Ishikawa (cell line): Measurements from ENCODE around the gene NHSL1.

Source experiments
- CEBPB ChIP-seq: IDR thresholded peaks from 2 replicates; pipeline ENCODE4 v1.6.1; 2012
- FOXM1 ChIP-seq: IDR thresholded peaks from 2 replicates; pipeline ENCODE4 v1.6.1; 2012; ENCODE audit warnings: low read depth, borderline replicate concordance
- NFIC ChIP-seq: IDR thresholded peaks from 2 replicates; pipeline ENCODE4 v1.6.1; 2012
- RAD21 ChIP-seq: IDR thresholded peaks from 2 replicates; pipeline ENCODE4 v1.6.1; 2012; ENCODE audit warnings: low read depth
- TAF1 ChIP-seq: IDR thresholded peaks from 2 replicates; pipeline ENCODE4 v1.6.1; 2012; ENCODE audit warnings: low read depth, mild to moderate bottlenecking
- TEAD4 ChIP-seq: IDR thresholded peaks from 2 replicates; pipeline ENCODE4 v1.6.1; 2012
- USF1 ChIP-seq: IDR thresholded peaks from 2 replicates; pipeline ENCODE4 v1.6.1; 2012
- YY1 ChIP-seq: IDR thresholded peaks from 2 replicates; pipeline ENCODE4 v1.6.1; 2012; ENCODE audit warnings: low read depth
- ZBTB7A ChIP-seq: IDR thresholded peaks from 2 replicates; pipeline ENCODE4 v1.6.1; 2012; ENCODE audit warnings: low read depth

GRCh38 chr6:138518054-138518453 is 18.8 kb upstream of the NHSL1 start:
- TF ChIP-seq TAF1 (no peak), YY1 (no peak), FOXM1 (no peak), CEBPB (no peak), USF1 (no peak), ZBTB7A (no peak), NFIC (no peak), RAD21 (no peak), TEAD4 (no peak)
